Measurements from ENCODE around the gene KRT6B.
"Not testable (repeated sequence)": the region's sequence is repeated elsewhere in the genome, so short reads cannot be mapped to it uniquely, and the experiment has no call there.

KRT6B gene

GRCh38 chr12:52452101-52452500, at the start of gene KRT6B:
KRT6B (minus strand) TSS chr12:52452146; CDS start chr12:52452078, 68 bp downstream.
- DNase-seq = no peak

- DNase-seq = no peak
Observed at GRCh38 chr12:52501490-52501889, 49.5 kb upstream of the KRT6B start.

GRCh38 chr12:52500574-52500973, 48.6 kb upstream of the KRT6B start:
- DNase-seq = not testable (repeated sequence)

GRCh38 chr12:52499806-52500560, 48.0 kb upstream of the KRT6B start:
- no peak for DNase-seq

GRCh38 chr12:52498946-52499345, 47.0 kb upstream of the KRT6B start:
- DNase-seq = no peak

- DNase-seq = no peak
Observed at GRCh38 chr12:52497975-52498374, 46.0 kb upstream of the KRT6B start.

GRCh38 chr12:52496590-52497071, 44.7 kb upstream of the KRT6B start:
- no peak for DNase-seq

- no peak for DNase-seq
Observed at GRCh38 chr12:52496054-52496453, 44.1 kb upstream of the KRT6B start.

- DNase-seq = no peak
Observed at GRCh38 chr12:52495389-52495788, 43.4 kb upstream of the KRT6B start.

- no peak for DNase-seq
Observed at GRCh38 chr12:52494518-52494917, 42.6 kb upstream of the KRT6B start.

GRCh38 chr12:52494100-52494499, 42.2 kb upstream of the KRT6B start:
- DNase-seq = no peak

- DNase-seq = no peak
Observed at GRCh38 chr12:52493172-52493571, 41.2 kb upstream of the KRT6B start, which contains the start of gene KRT6A. KRT6A (minus strand) TSS chr12:52493257; CDS start chr12:52493188, 69 bp downstream.

- DNase-seq = not testable (repeated sequence)
Observed at GRCh38 chr12:52492405-52492804, 40.5 kb upstream of the KRT6B start.

GRCh38 chr12:52491495-52491894, 39.5 kb upstream of the KRT6B start:
- DNase-seq = not testable (repeated sequence)

GRCh38 chr12:52488736-52489135, 36.8 kb upstream of the KRT6B start:
- no peak for DNase-seq

GRCh38 chr12:52487744-52488443, 35.9 kb upstream of the KRT6B start:
- DNase-seq = not testable (repeated sequence)

- no peak for DNase-seq
Observed at GRCh38 chr12:52487211-52487610, 35.3 kb upstream of the KRT6B start.

- DNase-seq = no peak
Observed at GRCh38 chr12:52486166-52487105, 34.5 kb upstream of the KRT6B start.

- no peak for DNase-seq
Observed at GRCh38 chr12:52480073-52480472, 28.1 kb upstream of the KRT6B start.

- DNase-seq = no peak
Observed at GRCh38 chr12:52477651-52478050, 25.7 kb upstream of the KRT6B start.

GRCh38 chr12:52474212-52474611, 22.3 kb upstream of the KRT6B start:
- DNase-seq = no peak

GRCh38 chr12:52473768-52474167, 21.8 kb upstream of the KRT6B start, which contains the start of gene KRT6C:
KRT6C (minus strand) TSS chr12:52473805; CDS start chr12:52473737, 68 bp downstream.
- DNase-seq = no peak

GRCh38 chr12:52469853-52470252, 17.9 kb upstream of the KRT6B start:
- DNase-seq = no peak
